HG02852 (cell line): Measurements from ENCODE around the gene HLA-DRB1.
"Not testable (repeated sequence)": the region's sequence is repeated elsewhere in the genome, so short reads cannot be mapped to it uniquely, and the experiment has no call there.

Experiments
- ATAC-seq: cut with Tn5 transposase; IDR thresholded peaks from one replicate; pipeline ENCODE4 v1.9.1; 2021; ENCODE audit warnings: mild to moderate bottlenecking, moderate library complexity; ENCODE audit not compliant: unreplicated experiment

HLA-DRB1 gene

DNA sequence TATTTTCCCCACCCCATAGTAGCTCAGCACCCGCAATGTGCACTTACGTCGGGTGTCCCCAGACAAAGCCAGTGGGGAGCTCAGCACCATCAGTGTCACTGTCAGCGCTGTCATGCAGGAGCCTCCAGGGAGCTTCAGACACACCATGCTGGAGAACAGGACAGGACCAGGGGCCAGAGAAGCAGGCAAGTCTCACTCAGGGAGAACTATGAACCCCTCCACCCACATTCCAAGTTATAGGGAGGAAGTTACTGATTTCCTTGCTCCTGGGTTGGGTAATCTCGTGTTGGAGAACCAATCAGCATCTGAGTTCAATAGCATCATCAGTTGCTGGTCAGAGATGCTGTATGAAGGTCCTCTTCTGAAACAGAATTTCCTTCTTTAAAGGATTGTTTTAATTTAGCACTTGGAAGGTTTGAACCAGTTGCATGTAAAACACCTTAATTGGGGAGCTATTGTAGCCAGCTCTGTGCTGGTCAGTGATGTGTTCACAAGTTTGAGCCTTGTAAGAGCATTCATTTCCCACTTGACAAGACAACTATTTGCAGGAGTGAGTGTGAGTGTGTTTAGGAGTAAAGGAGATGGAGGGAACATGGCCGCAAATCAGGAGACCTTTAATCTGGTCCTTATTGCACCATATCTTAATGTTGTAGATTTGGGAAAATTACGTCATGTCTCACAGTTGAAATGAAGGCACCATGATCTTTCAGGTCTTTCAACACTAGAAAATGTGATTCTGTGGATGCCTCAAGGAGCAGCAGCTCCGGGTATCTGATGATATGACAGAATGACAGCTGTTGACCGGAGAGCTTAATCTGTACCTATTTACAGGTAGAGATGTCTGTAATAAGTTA lies at the start of gene HLA-DRB1:
TSS of gene HLA-DRB1 (minus strand) at position 253 of the 854 bp plus-strand sequence. CDS start at position 147, 106 bp downstream.
- ATAC-seq, result peak; percentile 88

GRCh38 chr6:32638532-32639219 lies 49.0 kb upstream of the HLA-DRB1 start:
- no peak for ATAC-seq

- no peak for ATAC-seq
Observed at GRCh38 chr6:32637883-32638282, 48.2 kb upstream of the HLA-DRB1 start.

GRCh38 chr6:32637219-32637880 lies 47.7 kb upstream of the HLA-DRB1 start, which contains the start of gene HLA-DQA1:
TSS of gene HLA-DQA1 (plus strand) at chr6:32637406. CDS start at chr6:32637459, 53 bp downstream.
- no peak for ATAC-seq

DNA sequence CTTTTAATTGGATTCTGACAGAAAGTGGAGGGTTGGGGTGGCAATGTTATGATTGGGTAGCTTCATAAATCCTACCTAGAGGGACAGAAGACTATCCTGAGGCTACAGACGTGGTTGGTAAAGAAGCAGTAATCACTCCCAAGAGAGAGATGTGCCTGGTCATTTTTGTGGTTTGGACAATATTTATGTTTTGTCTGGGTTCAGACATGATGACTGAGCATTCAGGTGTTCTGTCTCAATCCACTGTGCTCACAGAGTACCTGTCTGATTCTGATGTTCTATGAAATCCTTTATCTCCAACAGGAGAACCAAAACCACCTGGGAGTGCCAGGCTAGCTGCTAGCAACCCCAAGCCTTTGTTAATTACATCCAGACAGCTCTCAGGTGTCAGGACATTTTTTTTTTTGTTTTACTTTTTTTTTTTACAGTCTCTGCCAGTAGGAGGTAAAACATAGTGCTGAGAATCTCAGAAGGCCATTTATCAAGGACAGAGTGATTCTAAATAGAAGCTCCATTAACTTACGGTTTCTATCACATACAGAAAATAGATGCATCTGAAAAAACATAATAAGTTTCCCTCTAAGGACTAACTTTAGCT lies 46.0 kb upstream of the HLA-DRB1 start:
- no peak for ATAC-seq

GRCh38 chr6:32629793-32630192 lies 40.1 kb upstream of the HLA-DRB1 start:
- not testable (repeated sequence) for ATAC-seq

DNA sequence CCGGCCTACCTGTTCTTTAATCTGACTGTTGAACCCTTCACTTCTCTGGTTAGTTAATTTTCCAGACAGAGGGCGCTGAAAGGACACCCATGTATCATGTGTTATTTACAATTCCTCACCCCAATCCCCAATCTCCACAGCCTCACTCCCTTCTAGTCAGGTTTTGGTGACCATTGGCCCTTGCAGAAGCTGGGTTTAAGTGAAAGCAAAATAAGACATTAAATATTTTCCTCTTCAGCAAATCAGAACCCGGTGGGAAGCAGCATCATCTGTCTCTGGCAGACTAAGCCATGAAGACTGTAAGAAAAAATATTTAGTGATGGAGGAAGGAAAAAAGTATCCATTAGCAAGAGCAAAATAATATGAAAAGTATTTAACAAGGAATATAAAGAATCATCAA lies 38.2 kb upstream of the HLA-DRB1 start:
- no peak for ATAC-seq

DNA sequence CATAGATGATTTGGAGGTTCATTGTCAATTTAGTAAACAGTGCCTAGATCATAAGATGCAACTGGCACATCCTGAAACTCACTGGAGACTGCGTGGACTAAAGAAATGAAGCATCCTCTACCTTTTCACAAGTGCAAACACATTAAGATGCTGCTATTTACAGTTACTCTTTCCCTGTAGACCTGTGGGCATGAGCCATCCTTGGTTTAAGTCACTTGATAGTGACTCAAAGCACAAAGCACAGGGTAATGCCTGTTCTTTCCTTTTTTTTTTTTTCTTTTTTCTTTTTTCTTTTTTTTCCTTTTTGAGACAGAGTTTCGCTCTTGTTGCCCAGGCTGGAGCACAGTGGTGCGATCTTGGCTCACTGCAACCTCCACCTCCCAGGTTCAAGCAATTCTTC lies 37.6 kb upstream of the HLA-DRB1 start:
- no peak for ATAC-seq

DNA sequence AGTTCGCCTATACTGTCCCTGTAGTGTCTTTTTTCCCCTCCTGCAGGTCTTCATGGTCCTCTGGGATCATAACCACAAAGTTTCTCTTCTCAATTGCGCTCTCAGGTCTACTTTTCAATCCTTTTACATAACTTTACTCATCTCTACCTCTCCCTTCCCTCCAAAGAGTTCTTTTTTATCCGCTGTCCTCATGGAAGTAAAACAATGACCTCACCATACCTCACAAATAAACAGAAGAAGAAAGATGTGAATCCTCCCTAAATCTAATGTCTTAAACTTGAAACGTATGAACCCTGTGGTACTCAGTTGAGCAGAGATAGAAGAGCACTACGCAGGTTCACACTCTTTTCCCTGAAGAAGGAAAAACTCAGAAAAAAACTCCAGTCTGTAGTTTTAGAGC lies 35.5 kb upstream of the HLA-DRB1 start:
- ATAC-seq, result no peak

DNA sequence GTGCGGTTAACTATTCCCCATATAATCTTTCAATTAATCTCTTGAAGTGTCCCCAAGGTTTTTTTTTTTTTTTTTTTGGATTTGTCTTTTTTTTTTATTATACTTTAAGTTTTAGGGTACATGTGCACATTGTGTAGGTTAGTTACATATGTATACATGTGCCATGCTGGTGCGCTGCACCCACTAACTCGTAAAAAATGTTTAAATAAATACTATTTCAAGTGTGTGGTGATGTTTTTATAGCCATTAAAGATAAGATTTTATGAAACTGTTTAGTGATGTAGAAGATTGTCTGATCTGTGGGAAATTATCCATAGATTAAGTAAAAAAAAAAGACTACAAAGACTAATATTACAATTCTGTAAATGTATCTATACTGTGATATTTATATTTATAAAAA lies 34.9 kb upstream of the HLA-DRB1 start:
- ATAC-seq, result no peak

DNA sequence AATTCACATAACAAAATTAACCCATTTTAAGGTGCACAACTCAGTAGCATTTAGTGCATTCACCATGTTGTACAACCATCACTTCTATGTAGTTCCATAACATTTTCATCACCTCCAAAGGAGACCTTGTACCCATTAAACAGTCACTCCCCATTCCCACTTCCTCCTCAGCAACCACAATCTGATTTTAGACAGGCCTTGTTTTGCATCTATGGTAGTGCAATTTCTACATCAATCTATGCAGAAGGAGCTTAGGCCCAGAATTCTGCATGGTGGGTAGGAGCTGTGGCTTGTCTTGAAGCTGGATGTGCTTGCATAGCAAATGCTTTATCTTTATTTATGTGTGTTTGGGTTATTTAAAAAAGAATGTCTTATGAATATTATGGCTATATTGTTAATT lies 34.0 kb upstream of the HLA-DRB1 start:
- no peak for ATAC-seq

DNA sequence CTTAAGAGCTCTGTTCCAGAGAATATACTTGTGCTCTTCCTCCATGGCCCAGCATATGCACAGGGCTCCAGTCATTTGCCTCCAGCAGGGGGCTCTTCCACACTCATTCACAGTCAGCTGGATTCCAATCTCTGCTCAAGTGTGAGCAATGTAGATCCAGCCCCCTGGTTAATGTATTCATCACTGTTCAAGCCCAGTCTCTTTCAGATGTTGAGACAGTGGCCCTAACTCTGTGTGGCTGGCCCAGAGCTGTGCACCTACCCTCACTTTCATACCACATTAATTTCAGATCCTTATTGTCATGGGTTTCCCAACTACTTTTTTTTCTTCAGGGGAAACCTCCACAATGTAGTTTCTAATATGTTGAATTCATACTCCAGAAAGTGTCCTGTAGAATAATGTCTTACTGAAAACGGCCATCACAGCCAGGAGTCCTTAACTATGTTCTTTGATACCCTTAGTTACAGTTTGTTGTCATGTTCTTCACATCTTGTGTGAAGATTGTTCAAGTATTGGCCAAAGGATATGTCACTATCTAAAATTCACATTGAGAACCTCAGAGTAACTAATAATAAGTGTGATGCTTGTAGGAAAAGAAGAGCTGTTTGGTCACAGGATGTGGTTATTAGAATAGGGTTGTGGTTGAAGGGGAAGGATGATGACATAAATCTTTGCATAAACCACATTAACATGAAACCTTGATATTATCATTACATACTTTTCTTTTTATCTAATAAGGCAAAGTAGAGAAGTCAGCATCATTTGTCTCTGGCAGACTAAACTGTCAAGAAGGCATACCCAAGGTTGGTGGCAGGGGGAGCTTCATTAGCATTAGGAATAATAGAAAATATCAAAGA lies 33.1 kb upstream of the HLA-DRB1 start:
- peak; percentile 72 for ATAC-seq

DNA sequence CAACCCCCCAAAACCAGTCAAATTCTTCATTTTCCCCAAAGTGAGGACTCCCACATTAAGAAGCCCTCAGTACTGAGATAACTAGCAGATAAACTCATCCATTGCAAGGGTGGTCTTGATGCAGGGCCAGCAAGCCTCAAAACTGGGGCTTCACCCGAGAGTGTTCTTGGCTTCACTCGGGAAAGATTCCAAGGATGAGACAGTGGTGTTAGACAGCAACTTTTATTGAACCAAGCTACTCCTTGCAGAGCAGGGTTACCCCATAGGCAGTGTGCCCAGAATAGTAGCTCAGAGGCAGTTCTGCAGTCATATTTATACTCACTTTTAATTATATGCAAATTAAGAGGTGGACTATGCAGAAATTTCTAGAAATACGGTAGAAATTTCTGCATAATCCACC lies 31.7 kb upstream of the HLA-DRB1 start:
- no peak for ATAC-seq

- no peak for ATAC-seq
Observed at GRCh38 chr6:32617751-32618150, 28.1 kb upstream of the HLA-DRB1 start.

DNA sequence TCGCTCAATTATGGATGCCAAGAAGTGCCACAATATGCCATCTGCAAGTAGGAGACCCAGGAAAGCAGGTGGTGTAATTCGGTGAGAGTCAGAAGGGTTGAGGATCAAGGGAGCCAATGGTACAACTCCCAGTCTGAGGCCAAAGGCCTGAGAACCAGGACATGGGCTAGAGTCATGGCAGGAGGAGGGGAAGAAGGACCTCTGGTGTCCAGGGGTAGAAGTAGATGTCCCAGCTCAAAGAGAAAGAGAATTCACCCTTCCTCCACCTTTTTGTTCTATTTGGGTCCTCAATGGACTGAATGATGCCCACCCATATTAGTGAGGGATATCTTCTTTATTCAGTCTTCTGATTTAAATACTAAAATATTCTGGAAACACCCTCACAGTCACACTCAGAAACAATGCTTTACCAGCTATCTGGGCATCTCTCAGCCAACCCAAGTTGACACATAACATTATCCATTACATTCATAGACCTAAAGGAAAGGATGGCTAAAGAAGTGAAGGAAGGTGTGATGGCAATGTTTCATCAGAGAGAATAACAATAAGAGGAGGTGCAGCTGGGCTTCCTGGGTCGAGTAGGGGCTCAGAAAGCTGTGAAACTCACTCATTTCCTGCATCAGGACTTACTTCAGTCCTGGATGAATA lies 26.4 kb upstream of the HLA-DRB1 start:
- no peak for ATAC-seq

DNA sequence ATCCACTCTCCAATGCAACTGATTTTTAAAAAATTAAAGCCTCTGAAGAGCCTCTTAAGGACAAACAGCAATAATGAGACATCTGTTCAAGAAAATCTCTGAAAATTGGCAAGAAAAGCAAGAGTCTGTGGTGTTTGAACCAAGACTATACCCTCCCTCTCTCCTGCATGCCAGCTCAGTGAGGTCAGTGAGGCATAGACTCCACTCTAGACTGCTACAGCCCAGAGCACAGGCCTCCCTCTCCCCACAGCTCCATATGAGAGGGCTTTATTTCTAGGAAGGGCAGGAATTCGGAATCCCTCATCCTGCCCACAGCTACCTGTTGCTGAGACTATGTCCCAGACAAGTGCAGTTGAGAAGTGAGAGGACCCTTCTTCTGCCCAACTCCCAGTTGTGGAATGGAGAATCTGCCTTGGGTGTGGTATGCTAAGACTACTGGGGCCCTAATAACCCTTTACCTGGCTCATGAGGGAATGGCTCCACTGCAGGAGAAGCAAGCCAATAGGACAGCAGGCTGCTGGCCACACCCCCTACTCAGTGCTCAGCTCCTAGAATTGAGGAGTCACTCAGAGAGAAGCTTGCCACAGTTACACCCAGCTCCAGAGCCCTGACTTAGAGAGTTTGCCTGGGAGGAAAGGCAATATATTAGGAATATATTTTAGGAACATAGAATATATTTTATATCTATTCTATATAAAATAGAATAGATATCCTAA lies 24.9 kb upstream of the HLA-DRB1 start:
- ATAC-seq, result no peak

GRCh38 chr6:32613475-32613874 lies 23.8 kb upstream of the HLA-DRB1 start:
- no peak for ATAC-seq

DNA sequence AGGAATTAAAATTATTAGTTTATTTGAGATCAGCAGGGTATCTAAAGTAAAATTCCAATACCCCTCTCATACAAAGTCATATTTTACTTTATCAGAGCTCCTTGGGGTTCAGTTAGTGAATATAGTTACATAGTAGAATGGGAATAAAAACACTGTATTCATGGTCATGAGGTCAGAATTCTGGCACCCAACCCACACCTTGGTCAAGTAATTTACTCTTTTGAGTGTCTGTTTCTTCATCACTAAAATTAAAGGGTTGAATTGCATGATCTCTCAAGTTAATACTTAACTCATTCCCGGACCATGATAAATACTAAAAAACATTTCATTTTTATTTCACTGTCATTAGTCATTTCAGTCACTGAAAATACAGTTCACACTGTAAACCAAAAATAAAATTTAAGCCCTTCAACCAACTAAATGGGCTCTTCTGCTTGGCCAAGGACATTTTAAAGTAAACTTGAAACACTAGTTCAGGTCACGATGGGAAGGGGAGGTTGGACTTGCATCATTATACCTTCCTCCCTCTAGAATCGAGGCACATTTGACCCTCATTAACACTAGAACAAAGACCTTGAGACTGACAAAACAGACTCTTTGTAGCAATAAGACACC lies 21.1 kb upstream of the HLA-DRB1 start:
- ATAC-seq, result no peak
